ENCODE measurements around the gene DCAKD. TPM values are rescaled to one million over a fixed set of nuclear protein-coding genes. Genes with fewer than 3 reads are reported as not detected.

Gene DCAKD
- polyA plus RNA-seq, 1 donor from 2014 or later = 68.5 TPM

DNA sequence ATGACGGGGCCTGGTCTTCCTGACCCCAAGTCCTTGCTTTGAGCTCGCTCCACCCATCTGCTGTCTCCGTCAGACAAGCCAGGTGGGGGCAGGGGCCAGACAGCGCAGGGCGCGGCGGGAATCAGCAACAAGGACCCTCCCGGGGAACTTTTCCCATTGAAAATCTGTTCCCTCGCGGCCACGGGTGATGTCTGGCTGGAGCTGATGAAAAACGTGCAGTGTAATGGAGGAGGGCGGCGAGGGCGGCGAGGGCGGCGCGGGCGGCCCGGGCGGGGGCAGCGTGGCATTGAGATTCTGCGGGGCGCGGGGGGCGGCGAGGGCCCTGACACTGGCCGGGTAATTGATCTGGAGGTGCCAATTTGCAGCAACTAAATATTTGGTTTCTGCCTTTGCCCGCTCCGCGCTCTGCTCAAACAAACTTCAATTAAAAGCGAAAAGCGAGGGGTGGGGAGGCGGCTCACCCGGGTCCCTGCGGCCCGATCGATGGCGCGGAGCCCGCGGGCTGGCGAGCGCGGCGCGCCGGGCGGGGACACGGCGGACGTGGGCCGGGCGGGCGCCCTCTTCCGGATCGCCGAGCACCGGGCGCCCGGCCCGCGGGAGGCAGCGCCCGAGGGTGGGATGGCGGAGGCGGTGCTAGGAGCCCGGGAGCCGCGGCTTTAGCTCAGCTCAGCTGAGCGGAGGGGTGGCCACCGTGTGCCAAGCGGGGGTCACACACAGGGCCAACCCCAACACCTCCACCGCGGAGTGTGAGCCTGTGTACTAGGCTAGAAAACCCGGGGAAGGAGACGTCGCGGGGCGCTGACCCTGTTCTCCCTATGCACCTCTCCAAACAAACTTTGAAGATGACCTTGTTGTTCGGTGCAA is 32.4 kb downstream of the DCAKD start:
- H3K36me3 ChIP-seq (ENCODE audit: insufficient read depth, low read length) = no peaks in the 10 kb centered on the region
- no peak overlapping the region for H2AFZ ChIP-seq (ENCODE audit: low read depth, low read length)
- TF ChIP-seq RAD21 (conservative IDR thresholded peaks at IDR 0.05) (peak; percentile 48), EP300 (conservative IDR thresholded peaks at IDR 0.05; ENCODE audit: poor library complexity, severe bottlenecking) (no peak), POLR2AphosphoS5 (IDR thresholded peaks at IDR 0.05) (no peak), MXI1 (conservative IDR thresholded peaks at IDR 0.05; ENCODE audit: poor library complexity, severe bottlenecking) (no peak), TAF1 (IDR thresholded peaks at IDR 0.05; ENCODE audit: low read depth) (no peak), SMC3 (conservative IDR thresholded peaks at IDR 0.05; ENCODE audit: poor library complexity) (peak; percentile 68), EZH2 (IDR thresholded peaks at IDR 0.05; ENCODE audit: borderline replicate concordance, insufficient read depth, low read length, poor library complexity, severe bottlenecking) (no peak)
- TF ChIP-seq, protein P1, sequence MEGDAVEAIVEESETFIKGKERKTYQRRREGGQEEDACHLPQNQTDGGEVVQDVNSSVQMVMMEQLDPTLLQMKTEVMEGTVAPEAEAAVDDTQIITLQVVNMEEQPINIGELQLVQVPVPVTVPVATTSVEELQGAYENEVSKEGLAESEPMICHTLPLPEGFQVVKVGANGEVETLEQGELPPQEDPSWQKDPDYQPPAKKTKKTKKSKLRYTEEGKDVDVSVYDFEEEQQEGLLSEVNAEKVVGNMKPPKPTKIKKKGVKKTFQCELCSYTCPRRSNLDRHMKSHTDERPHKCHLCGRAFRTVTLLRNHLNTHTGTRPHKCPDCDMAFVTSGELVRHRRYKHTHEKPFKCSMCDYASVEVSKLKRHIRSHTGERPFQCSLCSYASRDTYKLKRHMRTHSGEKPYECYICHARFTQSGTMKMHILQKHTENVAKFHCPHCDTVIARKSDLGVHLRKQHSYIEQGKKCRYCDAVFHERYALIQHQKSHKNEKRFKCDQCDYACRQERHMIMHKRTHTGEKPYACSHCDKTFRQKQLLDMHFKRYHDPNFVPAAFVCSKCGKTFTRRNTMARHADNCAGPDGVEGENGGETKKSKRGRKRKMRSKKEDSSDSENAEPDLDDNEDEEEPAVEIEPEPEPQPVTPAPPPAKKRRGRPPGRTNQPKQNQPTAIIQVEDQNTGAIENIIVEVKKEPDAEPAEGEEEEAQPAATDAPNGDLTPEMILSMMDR (IDR thresholded peaks at IDR 0.05; ENCODE audit: poor library complexity, severe bottlenecking) = peak; percentile 71
- TF ChIP-seq, protein P2, sequence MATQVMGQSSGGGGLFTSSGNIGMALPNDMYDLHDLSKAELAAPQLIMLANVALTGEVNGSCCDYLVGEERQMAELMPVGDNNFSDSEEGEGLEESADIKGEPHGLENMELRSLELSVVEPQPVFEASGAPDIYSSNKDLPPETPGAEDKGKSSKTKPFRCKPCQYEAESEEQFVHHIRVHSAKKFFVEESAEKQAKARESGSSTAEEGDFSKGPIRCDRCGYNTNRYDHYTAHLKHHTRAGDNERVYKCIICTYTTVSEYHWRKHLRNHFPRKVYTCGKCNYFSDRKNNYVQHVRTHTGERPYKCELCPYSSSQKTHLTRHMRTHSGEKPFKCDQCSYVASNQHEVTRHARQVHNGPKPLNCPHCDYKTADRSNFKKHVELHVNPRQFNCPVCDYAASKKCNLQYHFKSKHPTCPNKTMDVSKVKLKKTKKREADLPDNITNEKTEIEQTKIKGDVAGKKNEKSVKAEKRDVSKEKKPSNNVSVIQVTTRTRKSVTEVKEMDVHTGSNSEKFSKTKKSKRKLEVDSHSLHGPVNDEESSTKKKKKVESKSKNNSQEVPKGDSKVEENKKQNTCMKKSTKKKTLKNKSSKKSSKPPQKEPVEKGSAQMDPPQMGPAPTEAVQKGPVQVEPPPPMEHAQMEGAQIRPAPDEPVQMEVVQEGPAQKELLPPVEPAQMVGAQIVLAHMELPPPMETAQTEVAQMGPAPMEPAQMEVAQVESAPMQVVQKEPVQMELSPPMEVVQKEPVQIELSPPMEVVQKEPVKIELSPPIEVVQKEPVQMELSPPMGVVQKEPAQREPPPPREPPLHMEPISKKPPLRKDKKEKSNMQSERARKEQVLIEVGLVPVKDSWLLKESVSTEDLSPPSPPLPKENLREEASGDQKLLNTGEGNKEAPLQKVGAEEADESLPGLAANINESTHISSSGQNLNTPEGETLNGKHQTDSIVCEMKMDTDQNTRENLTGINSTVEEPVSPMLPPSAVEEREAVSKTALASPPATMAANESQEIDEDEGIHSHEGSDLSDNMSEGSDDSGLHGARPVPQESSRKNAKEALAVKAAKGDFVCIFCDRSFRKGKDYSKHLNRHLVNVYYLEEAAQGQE (IDR thresholded peaks at IDR 0.05; ENCODE audit: borderline replicate concordance) = no peak
- H4K20me1 ChIP-seq (ENCODE audit: insufficient read depth) = no peaks in the 10 kb centered on the region
- H3F3A ChIP-seq (ENCODE audit: insufficient read depth, low read length, poor library complexity, severe bottlenecking) = no peaks in the 10 kb centered on the region
- no peaks in the 10 kb centered on the region for H3K79me2 ChIP-seq (replicated peaks; ENCODE audit: insufficient read depth, low read length)
- H3K4me3 ChIP-seq (ENCODE audit: low read length) = peak overlapping the region; percentile 62
- H3K27ac ChIP-seq (ENCODE audit: low read length) = no peak overlapping the region
- peak overlapping the region; percentile 76 for H3K4me2 ChIP-seq (ENCODE audit: low read length)
- H3K9me3 ChIP-seq (ENCODE audit: low read length) = no peaks in the 10 kb centered on the region
- H3K27me3 ChIP-seq (ENCODE audit: insufficient read depth, low read depth, low read length) = peaks cover 23% of the 10 kb centered on the region
- peak overlapping the region; percentile 23 for H3K9ac ChIP-seq (ENCODE audit: low read length)
- no peaks in the 10 kb centered on the region for H3K9me2 ChIP-seq (ENCODE audit: insufficient read depth, low read length)

DNA sequence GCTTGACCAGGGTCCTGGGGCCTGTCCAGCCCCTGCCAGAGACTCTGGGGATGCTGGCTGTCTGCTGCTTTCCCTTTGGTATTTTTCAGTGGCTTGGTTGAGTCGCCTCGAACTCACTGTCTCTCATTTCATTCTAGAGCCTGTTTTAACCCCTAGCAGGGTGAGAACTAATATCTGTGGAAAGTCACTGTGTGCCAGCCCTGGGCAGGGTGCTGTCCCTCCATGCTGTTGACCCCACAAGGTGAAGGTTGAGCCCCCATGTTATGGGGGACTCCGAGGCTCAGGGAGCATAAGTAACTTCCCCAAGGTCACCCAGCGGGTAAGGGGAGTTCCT is 33.0 kb downstream of the DCAKD start:
- Histone ChIP-seq H3K36me3 (ENCODE audit: insufficient read depth, low read length) (no peaks in the 10 kb centered on the region), H3K27ac (ENCODE audit: low read length) (no peak overlapping the region), H3K4me2 (ENCODE audit: low read length) (peak overlapping the region; percentile 76), H3K27me3 (ENCODE audit: insufficient read depth, low read depth, low read length) (peaks cover 23% of the 10 kb centered on the region), H2AFZ (ENCODE audit: low read depth, low read length) (no peak overlapping the region), H3K79me2 (replicated peaks; ENCODE audit: insufficient read depth, low read length) (no peaks in the 10 kb centered on the region), H4K20me1 (ENCODE audit: insufficient read depth) (no peaks in the 10 kb centered on the region), H3K9ac (ENCODE audit: low read length) (peak overlapping the region; percentile 23), H3K4me3 (ENCODE audit: low read length) (peak overlapping the region; percentile 62), H3K9me3 (ENCODE audit: low read length) (no peaks in the 10 kb centered on the region), H3K9me2 (ENCODE audit: insufficient read depth, low read length) (no peaks in the 10 kb centered on the region), H3F3A (ENCODE audit: insufficient read depth, low read length, poor library complexity, severe bottlenecking) (no peaks in the 10 kb centered on the region)
- TF ChIP-seq MXI1 (conservative IDR thresholded peaks at IDR 0.05; ENCODE audit: poor library complexity, severe bottlenecking) = no peak
- TF ChIP-seq, protein P2 (IDR thresholded peaks at IDR 0.05; ENCODE audit: borderline replicate concordance) = no peak
- no peak for TF ChIP-seq POLR2AphosphoS5 (IDR thresholded peaks at IDR 0.05)
- no peak for TF ChIP-seq SMC3 (conservative IDR thresholded peaks at IDR 0.05; ENCODE audit: poor library complexity)
- no peak for TF ChIP-seq TAF1 (IDR thresholded peaks at IDR 0.05; ENCODE audit: low read depth)
- no peak for TF ChIP-seq EP300 (conservative IDR thresholded peaks at IDR 0.05; ENCODE audit: poor library complexity, severe bottlenecking)
- TF ChIP-seq EZH2 (IDR thresholded peaks at IDR 0.05; ENCODE audit: borderline replicate concordance, insufficient read depth, low read length, poor library complexity, severe bottlenecking) = no peak
- no peak for TF ChIP-seq RAD21 (conservative IDR thresholded peaks at IDR 0.05)
- TF ChIP-seq, protein P1 (IDR thresholded peaks at IDR 0.05; ENCODE audit: poor library complexity, severe bottlenecking) = no peak
